GM18873 (cell line): Measurements from ENCODE around the gene VSX1.

ENCODE experiments used
- ATAC-seq: cut with Tn5 transposase; IDR thresholded peaks from one replicate; pipeline ENCODE4 v1.9.1; 2021; ENCODE audit warnings: mild to moderate bottlenecking, moderate library complexity, moderate number of reproducible peaks; ENCODE audit not compliant: unreplicated experiment, low FRiP score

The VSX1 gene

DNA sequence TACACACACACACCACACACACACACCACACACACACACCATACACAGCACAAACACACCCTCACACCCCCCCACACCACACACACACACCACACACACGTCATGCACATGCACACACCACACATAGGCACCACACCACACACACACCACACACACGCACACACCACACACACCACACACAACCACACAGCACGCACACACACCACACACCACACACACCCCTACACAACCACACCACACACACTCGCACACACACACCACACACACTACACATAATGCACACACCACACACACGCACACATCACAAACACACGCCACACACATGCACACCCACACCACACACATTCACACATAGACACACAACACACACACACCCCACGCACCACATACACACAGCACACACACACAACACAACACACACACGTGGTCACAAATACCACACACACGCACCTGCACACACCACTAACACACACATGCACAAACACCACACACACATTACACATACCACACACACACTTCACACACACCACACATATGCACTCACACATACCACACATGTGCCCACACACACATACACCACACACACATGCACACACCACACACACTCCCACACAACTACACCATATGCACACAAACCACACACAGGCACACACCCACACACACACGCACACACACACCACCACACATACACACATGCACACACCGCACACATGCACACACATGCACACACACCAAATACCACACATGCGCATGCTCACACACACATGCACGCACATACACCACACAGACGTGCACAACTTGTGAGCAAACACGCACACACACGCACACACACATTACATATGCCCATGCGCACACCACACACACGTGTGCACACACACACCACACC lies 14.6 kb downstream of the VSX1 start:
- no peak for ATAC-seq

DNA sequence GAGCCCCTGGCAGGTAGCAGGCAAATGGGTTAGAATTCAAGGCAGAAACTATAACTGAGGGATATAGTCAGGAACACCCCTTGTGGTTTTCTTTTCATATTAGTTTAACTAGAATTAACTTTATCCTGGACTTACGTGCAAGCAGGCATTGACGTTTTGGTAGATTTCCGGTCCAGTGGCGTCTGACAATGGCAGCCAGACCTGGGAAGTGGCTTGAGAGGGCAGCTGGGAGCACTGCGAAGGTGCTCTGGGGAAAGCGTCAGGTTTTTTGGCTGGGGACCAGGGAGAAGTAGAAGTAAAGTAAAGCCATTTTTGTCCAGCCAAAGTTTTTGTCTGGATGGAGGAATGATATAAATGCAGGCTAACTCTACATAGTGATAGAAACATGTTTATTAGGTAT lies 15.6 kb downstream of the VSX1 start:
- ATAC-seq: no peak

DNA sequence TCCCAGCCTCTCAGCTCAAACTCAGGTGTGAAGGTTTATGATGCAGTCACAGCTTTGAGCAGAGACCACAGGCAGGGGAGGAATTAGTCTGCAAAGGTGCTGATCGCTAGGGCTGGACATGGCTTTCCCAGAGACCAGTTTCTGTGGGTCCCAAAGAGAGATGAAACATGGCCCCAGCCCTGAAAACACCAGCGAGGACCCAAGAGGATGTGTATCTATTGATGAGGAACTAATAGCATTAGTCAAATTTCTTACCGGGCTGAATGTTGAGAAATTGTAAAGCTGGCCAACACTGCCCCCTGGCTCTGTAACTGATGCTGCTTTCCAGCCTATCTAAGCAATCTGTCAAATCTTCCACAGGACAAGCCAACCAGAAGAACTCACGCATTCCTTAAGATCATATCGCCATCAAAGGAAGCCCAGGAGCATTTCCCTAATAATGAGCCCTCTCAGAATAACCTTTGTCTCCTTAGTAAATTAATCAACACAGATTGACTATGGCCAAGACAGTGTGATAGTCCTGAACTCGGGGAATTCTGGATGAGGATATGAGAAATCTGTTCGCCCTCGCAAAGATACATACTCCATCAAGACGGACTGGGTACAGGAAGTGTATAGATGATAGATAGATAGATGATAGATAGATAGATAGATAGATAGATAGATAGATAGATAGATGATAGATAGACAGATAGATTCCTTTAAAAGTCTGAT lies 16.2 kb downstream of the VSX1 start:
- ATAC-seq: peak; percentile 84

DNA sequence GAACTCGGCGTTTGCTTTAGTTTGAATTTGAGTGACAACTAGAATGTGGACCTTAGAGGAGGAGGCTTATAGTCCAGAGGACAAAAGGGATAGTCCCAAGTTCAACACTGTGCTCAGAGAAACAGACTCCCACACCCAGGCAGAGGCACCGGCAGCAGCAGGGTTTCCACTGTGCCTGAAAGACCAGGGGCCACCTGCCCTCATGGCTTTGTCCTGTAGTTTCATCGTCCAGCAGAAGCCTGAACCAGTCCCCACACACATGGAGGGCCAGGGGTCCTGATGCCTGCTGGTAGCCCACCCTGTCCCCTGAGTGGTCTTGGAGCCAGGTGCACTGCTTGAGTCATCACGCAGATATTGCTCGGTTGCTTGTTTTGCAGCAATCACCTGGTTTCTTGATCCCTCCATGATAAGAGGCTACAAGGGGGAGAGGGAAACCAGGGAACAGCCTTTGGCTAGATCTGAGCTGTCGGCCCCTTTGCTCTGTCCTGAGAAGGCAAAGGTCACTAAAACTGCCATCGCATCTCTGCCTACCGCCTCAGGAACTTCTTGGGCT lies 16.8 kb downstream of the VSX1 start:
- ATAC-seq: no peak

DNA sequence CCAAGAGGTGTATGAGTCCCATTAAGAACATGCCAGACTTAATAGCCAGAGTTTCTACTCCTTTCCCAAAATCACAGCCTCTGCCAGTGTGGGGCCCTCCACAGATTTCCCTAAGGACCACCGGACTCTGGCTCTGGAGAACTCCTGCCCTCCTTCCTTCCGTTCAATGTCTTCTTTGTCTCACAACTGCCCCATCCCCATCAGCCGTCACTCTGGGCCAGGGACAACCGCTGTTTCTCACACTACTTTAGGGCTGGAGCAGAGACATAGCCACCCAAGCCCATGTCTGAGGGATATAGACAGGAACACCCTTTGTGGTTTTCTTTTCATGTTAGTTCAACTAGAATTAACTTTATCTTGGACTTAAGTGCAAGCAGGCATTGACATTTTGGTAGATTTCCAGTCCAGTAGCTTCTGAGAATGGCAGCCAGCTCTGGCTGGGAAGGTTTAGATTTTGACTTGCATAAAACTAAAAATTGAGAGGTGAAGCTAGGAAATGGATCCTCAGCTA lies 17.3 kb downstream of the VSX1 start:
- no peak for ATAC-seq

DNA sequence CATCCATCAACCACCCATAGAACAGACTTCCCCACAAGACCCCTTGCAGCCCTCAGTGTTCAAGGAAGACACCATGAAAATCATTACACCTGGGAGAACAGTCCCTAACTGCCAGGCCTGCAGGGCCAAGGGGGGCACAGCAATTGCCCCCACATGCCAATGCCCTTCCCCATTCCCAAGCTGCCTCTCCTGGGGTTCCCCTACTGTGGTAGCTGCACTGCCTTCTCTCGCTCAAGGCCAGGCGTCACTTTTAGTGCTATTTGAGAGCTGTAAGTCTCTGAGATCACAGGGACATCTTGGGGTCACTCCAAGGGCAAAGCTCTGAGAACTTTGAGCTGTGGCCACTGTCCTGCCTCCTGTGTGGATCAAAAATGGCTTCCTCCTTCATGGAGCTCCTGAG lies 18.0 kb downstream of the VSX1 start:
- no peak for ATAC-seq

DNA sequence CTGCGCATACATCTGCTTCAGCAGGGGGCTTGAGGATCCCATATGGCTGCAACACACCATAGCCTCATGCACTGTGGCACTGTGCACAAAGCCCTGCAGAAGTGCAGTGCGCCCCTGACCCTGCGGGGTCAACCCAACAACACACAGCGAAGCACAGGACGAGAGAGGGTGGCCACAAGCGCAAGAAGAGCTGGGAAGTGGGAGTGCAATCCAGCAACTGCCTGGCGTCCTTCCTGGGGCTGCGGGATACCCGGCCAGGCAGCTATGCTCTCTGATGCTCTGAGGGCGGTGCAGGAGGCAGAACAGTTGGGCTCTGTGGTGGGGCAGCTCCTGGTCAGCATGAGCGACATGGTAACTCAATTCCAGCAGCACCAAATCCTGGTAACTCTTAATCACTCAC lies 18.4 kb downstream of the VSX1 start:
- no peak for ATAC-seq

DNA sequence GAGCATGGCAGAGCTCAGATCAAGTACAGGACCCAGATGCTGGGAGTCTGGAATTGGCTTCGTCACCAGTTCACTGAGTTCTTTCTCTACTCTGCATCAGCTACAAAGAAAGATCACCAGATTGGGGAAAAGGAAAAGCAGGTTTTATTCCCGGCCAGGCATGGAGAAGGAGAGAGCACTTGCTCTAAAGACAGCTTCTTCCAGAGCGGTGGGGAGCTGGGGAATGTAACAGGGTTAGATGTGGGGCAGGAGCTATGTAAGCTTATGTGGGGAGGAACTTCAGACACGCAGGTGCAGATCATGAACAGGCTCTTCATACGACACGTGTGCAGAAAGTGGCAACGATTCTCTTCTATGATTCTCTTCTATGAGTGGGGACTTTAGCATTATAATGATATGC lies 19.1 kb downstream of the VSX1 start:
- no peak for ATAC-seq

DNA sequence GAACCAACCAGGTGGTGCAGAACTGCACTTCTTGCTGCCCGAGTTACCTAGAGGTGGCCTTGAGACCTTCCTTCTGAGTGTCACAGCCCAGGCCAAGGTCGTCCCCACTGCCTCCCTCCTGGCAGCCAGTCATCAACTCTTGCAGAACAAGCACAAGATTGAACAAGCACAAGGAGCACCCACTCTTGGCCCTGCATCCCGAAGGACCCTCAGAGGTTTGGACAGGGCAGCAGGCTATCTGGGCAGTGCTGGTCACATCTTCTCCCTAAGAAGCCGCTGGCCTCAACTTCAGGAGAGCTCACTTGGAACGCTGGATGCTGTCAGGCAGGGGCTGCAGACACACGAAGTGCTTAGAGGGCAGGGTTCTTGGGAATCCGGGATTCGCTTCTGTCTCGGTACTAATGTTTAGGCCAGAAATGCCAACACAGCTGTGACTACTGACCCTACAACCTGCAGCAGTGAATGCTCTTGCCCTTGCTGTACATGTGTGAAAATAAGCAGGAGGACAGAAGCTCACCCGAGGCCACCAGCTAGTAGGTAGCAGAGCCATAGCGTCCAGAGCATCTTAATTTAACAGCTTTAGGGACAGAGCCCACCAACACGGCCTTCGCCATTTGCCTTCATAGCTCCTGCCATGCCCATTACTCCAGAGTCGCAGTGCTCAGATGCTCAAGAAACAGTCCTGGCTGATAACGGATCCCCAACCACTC lies 20.0 kb downstream of the VSX1 start:
- no peak for ATAC-seq

DNA sequence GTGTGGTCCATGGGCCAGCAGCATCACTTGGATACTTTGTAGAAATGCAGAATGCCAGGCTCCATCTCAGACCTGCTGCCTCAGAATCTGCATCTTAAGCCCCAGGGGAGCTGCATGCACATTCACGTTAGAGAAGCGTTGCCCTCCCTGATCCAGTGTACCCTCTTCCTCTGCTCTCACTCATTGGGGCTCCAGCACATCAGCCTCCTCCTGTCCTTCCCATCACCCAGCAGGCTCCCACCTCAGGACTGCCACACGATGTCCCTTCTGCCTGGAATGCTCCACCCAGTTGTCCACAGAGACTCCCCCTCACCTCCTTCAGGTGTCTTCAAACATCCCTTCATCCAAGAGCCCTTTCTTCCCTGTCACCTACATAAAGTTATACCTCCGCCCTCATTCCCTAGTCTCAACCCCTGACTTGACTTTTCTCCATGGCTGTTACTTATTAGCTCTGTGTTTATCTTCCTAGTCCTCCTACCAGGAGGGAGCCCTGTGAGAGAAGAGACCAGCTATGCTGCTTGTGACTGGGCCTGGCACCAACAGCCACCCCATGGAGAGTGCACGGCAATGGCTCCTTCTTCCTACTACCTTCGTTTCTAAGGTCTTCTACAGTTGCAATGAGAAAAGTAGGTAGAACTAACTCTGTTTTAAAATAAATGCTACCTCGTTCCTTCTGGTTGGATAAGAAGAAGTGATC lies 20.7 kb downstream of the VSX1 start:
- ATAC-seq: no peak

DNA sequence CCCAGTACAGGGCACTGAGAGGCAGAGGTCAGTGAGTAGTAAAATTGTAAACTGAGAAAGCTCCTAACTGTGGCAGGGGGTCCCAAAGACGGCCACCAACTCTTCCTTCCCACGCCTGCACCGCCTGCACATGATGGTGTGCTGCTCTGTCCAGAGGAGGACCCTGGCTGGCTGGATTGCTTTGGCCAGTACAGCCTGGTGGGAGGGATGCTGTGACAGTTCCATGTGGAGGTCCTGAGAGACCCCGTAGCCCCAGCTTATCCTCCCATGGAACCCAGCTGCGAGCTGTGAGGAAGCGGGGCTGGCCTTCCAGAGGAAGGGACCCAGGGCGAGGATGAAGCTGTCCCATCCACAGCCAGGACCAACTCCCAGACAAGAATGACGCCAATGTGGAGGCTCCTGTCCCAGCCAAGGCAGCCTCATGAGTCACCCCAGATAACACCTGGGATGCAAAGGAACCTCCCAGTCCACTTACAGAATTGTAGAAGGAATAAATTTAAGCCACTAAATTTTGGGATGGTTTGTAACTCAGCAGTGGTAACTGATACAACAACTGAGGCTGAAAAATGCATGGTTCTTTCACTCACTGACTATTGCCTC lies 22.0 kb downstream of the VSX1 start:
- ATAC-seq: no peak

DNA sequence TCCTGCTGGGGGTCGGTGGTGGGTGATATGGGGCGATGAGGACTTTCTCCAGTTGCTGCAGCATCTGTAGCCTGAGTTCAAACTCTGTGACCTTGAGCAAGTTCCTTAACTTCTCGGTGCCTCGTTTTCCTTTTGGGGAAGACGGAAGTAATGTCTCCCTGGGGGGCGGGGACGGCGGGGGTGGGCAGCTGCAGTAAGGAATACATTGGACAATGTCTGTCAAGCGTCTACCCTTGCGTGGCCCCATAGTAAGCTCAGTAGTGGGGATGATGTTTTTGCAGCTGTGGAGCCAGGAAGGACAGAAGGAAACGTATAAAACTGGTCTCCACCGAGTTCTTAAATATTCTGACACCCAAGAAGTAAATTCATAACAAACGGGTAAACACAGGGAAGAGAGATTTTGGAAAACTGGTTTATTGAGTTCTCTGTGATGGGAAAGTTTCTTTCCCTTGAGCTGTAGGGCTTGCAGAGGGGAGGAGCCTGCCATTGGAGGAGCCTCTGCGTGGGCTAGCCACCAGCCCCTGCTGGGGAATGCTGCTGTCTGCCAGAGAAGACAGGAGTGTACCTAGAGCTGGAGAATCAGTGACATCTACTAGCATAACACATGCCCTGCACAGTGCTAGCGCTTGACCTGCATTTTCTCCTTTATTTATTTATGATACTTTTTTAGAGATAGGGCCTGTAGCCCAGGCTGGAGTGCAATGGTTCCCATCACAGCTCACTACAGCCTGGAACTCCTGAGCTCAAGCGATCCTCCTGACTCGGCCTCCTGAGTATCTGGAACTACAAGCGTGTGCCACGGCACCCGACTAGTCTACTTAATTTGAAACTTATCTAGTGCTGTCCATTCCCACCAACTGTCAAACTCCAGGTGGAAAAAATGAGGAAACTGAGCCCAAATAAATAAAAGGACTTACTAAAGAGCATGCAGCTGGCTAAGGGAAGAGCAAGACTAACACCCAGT lies 22.8 kb downstream of the VSX1 start:
- ATAC-seq: no peak

DNA sequence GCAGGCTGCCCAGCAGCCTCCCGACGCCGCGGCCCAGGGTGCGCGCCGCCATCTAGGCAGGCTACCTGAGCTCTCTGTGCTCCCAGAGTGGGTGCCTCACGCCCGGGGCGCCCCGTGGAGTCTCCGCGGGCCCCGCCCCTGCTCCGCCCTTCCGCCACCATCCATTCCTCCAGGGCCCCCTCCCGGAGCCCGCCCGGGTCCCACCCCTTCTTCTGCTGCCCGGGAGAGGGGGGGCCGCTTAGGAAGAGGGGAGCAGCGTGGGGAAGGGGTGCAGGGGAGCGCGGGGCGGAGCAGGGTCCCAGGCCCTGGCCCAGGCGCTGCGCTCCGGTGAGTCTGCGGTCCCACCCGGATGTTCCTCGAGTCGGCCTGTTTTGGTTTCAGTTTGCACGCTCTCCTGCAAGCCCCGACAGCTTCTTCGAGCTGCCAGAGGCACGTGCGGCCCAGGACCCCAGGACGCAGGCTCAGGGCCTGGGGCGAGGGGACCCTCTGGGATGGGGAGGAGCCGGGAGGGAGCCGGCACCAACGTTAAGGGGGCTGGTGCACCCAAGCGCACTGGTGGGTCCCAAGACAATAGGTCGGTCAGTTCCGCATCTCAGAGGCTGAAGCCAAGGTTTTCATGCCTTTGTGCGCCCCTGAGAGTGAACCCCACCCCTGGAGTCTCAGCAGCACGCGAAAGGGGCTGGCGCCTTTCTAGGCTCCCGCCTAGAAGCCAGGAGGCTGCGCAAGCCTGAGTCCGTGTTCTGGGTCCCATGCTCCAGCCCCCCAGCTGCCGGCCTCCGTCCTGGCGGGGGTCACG lies 23.7 kb downstream of the VSX1 start, which contains the start of gene ACSS1:
TSS of gene ACSS1 (minus strand) at position 89 of the 796 bp plus-strand sequence. CDS start at position 52, 37 bp downstream.
- ATAC-seq: peak; percentile 56

DNA sequence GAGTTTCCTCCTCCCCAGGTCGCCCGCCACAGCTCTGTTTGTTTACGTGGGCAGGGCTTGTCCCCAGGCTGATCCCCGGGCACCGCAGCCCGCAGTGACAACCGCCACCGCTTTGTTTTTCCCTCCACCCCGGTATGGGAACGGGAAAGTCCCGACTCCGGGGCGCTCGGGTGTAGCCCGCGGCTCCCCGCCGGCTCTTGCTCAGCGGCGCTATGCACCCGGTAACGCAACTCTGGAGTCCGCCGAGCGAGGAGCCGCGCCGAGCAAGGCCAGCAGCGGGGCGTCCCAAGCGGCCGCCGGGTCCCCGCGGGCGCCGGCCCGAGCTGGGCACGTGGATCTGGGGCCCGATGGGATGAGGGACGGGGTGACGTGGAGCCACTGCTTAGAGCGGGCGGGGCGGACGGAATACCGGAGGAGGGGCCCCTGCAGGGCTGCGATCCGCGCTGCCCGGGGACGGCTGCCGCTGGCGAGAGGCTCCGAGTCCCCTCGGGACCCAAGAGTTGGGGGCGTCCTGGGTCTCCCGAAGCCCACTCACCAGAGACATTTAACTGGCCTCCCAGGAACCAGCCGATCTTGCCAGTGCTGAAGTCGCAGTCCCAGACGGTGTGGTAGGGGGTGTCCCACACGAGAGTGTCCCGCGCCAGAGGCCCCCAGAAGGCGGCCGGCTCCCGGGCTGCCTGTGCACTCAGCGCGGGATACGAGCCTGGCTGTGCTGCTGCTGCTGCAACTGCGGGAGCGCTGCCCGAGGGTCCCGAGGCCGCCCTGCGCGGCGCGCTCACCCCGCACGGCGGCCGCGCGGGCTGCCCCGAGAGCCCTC lies 24.5 kb downstream of the VSX1 start:
- peak; percentile 27 for ATAC-seq

DNA sequence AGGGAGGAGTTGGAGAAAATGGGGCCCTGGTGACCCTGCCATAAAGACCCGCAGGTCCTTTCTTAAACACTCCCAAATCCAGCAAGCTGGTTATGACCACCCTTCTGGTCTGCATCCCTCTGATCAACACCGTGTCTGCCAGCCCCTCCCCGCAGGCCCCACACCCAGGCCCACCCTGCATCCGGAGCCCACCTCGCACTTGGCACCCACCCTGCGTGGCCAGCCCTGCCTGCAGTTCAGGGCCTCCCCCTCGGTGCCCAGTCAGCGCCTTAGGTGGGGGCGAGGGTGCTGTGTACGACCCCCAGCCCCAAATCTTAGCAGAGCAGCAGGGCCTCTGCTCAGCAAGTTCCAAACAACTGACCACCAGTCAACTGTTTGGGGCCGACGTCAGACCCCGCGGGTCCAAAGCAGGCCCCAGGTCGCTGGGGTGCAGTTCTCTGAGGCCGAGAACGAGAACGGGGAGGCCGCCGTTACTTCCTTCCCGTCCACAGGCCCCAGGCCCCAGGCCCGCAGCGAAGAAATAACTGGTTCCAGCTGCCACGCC lies 25.2 kb downstream of the VSX1 start:
- ATAC-seq: no peak

DNA sequence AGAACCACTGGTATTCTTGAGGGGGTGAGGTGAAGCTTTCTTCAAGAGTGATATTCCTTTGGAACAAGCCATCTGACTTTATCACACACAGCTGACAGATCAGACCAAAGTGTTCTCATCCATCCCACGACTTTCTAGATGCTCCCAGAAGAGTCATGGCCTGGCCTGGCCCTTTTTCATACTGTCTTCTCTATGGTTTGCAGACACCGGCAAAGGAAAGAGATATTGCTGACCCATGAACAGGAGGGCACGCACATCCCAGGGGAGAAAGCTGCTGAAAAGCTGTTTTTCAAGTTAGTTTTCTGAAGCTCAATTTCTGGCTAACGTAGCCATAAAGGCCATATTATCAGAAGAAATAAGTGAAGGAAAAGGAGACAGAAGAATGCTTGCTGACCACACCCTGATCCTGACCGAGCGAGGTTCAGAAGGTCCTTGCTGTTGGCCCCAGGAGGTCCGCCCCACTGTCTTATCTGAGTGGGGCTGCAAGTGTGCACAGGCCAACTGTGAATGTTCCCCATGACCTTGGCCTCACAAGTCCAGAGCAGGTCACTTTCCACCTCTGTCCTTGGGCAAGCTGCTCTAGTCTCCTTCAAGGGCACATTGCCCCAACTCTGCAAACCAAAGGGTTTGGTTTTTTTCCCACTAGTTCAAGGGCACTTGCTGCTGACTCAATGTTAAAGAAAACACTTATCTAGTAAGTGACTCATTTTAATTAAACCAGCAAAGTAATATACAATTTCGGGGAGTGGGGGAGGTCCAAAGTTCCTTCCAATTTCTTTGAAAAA lies 26.0 kb downstream of the VSX1 start:
- ATAC-seq: no peak
